Measurements from ENCODE around the gene GXYLT2. TPM values are rescaled to one million over a fixed set of nuclear protein-coding genes. Genes with fewer than 3 reads are reported as not detected.

GXYLT2 gene
- total and polyA plus RNA-seq, 2 of the 13 experiments (the other 11 are each of a cell fraction or from before 2014, with no cell fraction given) = 4.3 to 6.9 TPM

DNA sequence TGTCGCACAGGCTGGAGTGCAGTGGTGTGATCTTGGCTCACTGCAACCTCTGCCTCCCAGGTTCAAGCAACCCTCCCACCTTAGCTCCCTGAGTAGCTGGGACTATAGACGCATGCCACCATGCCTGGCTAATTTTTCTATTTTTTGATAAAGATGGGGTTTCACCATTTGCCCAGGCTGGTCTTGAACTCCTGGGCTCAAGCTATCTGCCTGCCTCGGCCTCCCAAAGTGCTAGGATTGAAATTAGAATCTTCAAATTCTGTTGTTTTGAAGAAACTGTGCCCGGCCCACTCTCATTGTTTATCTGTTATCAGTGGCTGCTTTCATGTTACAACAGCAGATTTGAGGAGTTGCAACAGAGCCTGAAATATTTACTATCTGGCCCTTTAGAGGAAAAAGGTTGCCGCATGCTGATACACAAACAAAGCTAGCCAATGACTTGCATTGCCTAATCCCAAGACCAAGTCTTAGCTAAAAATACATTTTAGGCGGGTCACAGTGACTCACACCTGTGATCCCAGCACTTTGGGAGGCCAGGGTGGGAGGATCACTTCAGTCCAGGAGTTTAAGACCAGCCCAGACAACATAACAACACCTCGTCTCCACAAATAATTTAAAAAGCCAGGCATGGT is 65.6 kb downstream of the GXYLT2 start (continued):
- TF ChIP-seq ZNF646 (CRISPR knock-in tag; IDR thresholded peaks at IDR 0.05) (no peak), ESRRA (CRISPR knock-in tag; IDR thresholded peaks at IDR 0.05; ENCODE audit: low read depth) (no peak), ZBTB1 (CRISPR knock-in tag; IDR thresholded peaks at IDR 0.05; ENCODE audit: borderline replicate concordance) (no peak), ARID3A (IDR thresholded peaks at IDR 0.05; ENCODE audit: low read depth, low read length) (peak; percentile 78), NR3C1 (CRISPR knock-in tag; IDR thresholded peaks at IDR 0.05) (no peak), ZNF703 (CRISPR knock-in tag; IDR thresholded peaks at IDR 0.05; ENCODE audit: borderline replicate concordance) (no peak), ZNF333 (CRISPR knock-in tag; IDR thresholded peaks at IDR 0.05; ENCODE audit: borderline replicate concordance) (no peak), ZFP36L1 (CRISPR knock-in tag; IDR thresholded peaks at IDR 0.05) (no peak), GPN1 (CRISPR knock-in tag; IDR thresholded peaks at IDR 0.05; ENCODE audit: borderline replicate concordance) (no peak), ZFP1 (CRISPR knock-in tag; IDR thresholded peaks at IDR 0.05) (peak; percentile 91), PHF8 (CRISPR knock-in tag; IDR thresholded peaks at IDR 0.05) (no peak), ZBTB43 (CRISPR knock-in tag; conservative IDR thresholded peaks at IDR 0.05) (peak; percentile 93), SMAD1 (CRISPR knock-in tag; IDR thresholded peaks at IDR 0.05; ENCODE audit: borderline replicate concordance, low read depth) (no peak), ZC3H13 (CRISPR knock-in tag; IDR thresholded peaks at IDR 0.05) (no peak), DNMT3B (CRISPR knock-in tag; conservative IDR thresholded peaks at IDR 0.05) (peak; percentile 83), ZNF724P (CRISPR knock-in tag; IDR thresholded peaks at IDR 0.05; ENCODE audit: borderline replicate concordance) (no peak)
- TF ChIP-seq, protein P1, sequence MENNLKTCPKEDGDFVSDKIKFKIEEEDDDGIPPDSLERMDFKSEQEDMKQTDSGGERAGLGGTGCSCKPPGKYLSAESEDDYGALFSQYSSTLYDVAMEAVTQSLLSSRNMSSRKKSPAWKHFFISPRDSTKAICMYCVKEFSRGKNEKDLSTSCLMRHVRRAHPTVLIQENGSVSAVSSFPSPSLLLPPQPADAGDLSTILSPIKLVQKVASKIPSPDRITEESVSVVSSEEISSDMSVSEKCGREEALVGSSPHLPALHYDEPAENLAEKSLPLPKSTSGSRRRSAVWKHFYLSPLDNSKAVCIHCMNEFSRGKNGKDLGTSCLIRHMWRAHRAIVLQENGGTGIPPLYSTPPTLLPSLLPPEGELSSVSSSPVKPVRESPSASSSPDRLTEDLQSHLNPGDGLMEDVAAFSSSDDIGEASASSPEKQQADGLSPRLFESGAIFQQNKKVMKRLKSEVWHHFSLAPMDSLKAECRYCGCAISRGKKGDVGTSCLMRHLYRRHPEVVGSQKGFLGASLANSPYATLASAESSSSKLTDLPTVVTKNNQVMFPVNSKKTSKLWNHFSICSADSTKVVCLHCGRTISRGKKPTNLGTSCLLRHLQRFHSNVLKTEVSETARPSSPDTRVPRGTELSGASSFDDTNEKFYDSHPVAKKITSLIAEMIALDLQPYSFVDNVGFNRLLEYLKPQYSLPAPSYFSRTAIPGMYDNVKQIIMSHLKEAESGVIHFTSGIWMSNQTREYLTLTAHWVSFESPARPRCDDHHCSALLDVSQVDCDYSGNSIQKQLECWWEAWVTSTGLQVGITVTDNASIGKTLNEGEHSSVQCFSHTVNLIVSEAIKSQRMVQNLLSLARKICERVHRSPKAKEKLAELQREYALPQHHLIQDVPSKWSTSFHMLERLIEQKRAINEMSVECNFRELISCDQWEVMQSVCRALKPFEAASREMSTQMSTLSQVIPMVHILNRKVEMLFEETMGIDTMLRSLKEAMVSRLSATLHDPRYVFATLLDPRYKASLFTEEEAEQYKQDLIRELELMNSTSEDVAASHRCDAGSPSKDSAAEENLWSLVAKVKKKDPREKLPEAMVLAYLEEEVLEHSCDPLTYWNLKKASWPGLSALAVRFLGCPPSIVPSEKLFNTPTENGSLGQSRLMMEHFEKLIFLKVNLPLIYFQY (CRISPR knock-in tag; IDR thresholded peaks at IDR 0.05; ENCODE audit: borderline replicate concordance) = no peak

Measured in HepG2 (cell line).